Astrocyte of the spinal cord (primary cell): ENCODE results near the gene PRLH.
A peak's percentile ranks its signal among the peaks of the same experiment; 100 is the strongest.

Source experiments
- DNase-seq: peaks from one replicate; pipeline ENCODE4 v3.0.0; 2011; ENCODE audit warnings: low read depth, low spot score
- H3K4me3 ChIP-seq: 2 replicates; pipeline ENCODE4 v1.5.1; 2011; ENCODE audit warnings: low read depth, mild to moderate bottlenecking, low read length, moderate library complexity
- CTCF ChIP-seq: IDR thresholded peaks from 2 replicates; pipeline ENCODE4 v1.5.1; 2012; ENCODE audit warnings: low read depth, mild to moderate bottlenecking, low read length, inconsistent platforms
- in situ Hi-C: cut with HindIII; loops from 2 replicates; pipeline ENCODE4 v1.10.0; 2017; ENCODE audit warnings: low sequenced_read_pairs

Gene PRLH

GRCh38 chr2:237538901-237539300 is 27.5 kb upstream of the PRLH start:
- DNase-seq: no peak
- TF ChIP-seq CTCF: no peak
- H3K4me3 ChIP-seq: no peak overlapping the region
- in situ Hi-C loops: no loop called here

GRCh38 chr2:237539681-237540080 is 26.7 kb upstream of the PRLH start:
- in situ Hi-C loops: no loop called here
- no peak for DNase-seq
- no peak overlapping the region for H3K4me3 ChIP-seq
- no peak for TF ChIP-seq CTCF

GRCh38 chr2:237540223-237540775 is 26.1 kb upstream of the PRLH start:
- H3K4me3 ChIP-seq: no peak overlapping the region
- in situ Hi-C loops: no loop called here
- no peak for TF ChIP-seq CTCF
- no peak for DNase-seq

- in situ Hi-C loops: no loop called here
- no peak overlapping the region for H3K4me3 ChIP-seq
- no peak for TF ChIP-seq CTCF
- DNase-seq: peak; percentile 54
These were observed 25.6 kb upstream of the PRLH start for GRCh38 chr2:237540823-237541222.

GRCh38 chr2:237541243-237541642 is 25.1 kb upstream of the PRLH start:
- H3K4me3 ChIP-seq: no peak overlapping the region
- in situ Hi-C loops: no loop called here
- DNase-seq: no peak
- TF ChIP-seq CTCF: no peak

- no peak overlapping the region for H3K4me3 ChIP-seq
- in situ Hi-C loops: no loop called here
- no peak for DNase-seq
- no peak for TF ChIP-seq CTCF
These were observed 24.2 kb upstream of the PRLH start for GRCh38 chr2:237542001-237542704.
